HG03575 (cell line): Measurements from ENCODE around the gene CCSAP.

ENCODE experiments used
- ATAC-seq: cut with Tn5 transposase; IDR thresholded peaks from one replicate; pipeline ENCODE4 v1.9.1; 2021; ENCODE audit not compliant: unreplicated experiment, insufficient number of reproducible peaks, low FRiP score; ENCODE audit errors: extremely low read depth

CCSAP gene

GRCh38 chr1:229272164-229273158 lies 70.4 kb downstream of the CCSAP start:
- no peak for ATAC-seq

- no peak for ATAC-seq
Measured at GRCh38 chr1:229271448-229272159, 71.2 kb downstream of the CCSAP start.
